ENCODE measurements around the gene TRIM17. TPM values are rescaled to one million over a fixed set of nuclear protein-coding genes. Genes with fewer than 3 reads are reported as not detected.

Gene TRIM17
- polyA plus RNA-seq, 1 donor from 2014 or later: 0.14 TPM

- Histone ChIP-seq H2AFZ (ENCODE audit: low read depth, low read length) (no peak overlapping the region), H3K9ac (ENCODE audit: low read length) (no peak overlapping the region)
These were observed 20.8 kb upstream of the TRIM17 start for GRCh38 chr1:228437424-228437962.

GRCh38 chr1:228434689-228435088 lies 18.0 kb upstream of the TRIM17 start:
- H2AFZ ChIP-seq (ENCODE audit: low read depth, low read length): no peak overlapping the region
- TF ChIP-seq SMC3 (conservative IDR thresholded peaks at IDR 0.05; ENCODE audit: poor library complexity): no peak
- no peak for TF ChIP-seq EP300 (conservative IDR thresholded peaks at IDR 0.05; ENCODE audit: poor library complexity, severe bottlenecking)
- TF ChIP-seq RAD21 (conservative IDR thresholded peaks at IDR 0.05): no peak
- no peak for TF ChIP-seq EZH2 (IDR thresholded peaks at IDR 0.05; ENCODE audit: borderline replicate concordance, insufficient read depth, low read length, poor library complexity, severe bottlenecking)
- TF ChIP-seq TAF1 (IDR thresholded peaks at IDR 0.05; ENCODE audit: low read depth): no peak
- TF ChIP-seq, protein P1, sequence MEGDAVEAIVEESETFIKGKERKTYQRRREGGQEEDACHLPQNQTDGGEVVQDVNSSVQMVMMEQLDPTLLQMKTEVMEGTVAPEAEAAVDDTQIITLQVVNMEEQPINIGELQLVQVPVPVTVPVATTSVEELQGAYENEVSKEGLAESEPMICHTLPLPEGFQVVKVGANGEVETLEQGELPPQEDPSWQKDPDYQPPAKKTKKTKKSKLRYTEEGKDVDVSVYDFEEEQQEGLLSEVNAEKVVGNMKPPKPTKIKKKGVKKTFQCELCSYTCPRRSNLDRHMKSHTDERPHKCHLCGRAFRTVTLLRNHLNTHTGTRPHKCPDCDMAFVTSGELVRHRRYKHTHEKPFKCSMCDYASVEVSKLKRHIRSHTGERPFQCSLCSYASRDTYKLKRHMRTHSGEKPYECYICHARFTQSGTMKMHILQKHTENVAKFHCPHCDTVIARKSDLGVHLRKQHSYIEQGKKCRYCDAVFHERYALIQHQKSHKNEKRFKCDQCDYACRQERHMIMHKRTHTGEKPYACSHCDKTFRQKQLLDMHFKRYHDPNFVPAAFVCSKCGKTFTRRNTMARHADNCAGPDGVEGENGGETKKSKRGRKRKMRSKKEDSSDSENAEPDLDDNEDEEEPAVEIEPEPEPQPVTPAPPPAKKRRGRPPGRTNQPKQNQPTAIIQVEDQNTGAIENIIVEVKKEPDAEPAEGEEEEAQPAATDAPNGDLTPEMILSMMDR (IDR thresholded peaks at IDR 0.05; ENCODE audit: poor library complexity, severe bottlenecking): no peak
- no peak for TF ChIP-seq MXI1 (conservative IDR thresholded peaks at IDR 0.05; ENCODE audit: poor library complexity, severe bottlenecking)

More at GRCh38 chr1:228437424-228437962, 20.8 kb upstream of the TRIM17 start:
- Histone ChIP-seq H3K79me2 (replicated peaks; ENCODE audit: insufficient read depth, low read length) (no peaks in the 10 kb centered on the region), H3K27ac (ENCODE audit: low read length) (no peak overlapping the region), H3K4me2 (ENCODE audit: low read length) (no peak overlapping the region), H4K20me1 (ENCODE audit: insufficient read depth) (no peaks in the 10 kb centered on the region), H3K9me3 (ENCODE audit: low read length) (no peaks in the 10 kb centered on the region), H3K4me3 (ENCODE audit: low read length) (no peak overlapping the region), H3K9me2 (ENCODE audit: insufficient read depth, low read length) (no peaks in the 10 kb centered on the region), H3F3A (ENCODE audit: insufficient read depth, low read length, poor library complexity, severe bottlenecking) (no peaks in the 10 kb centered on the region), H3K36me3 (ENCODE audit: insufficient read depth, low read length) (no peaks in the 10 kb centered on the region), H3K27me3 (ENCODE audit: insufficient read depth, low read depth, low read length) (no peaks in the 10 kb centered on the region)
- TF ChIP-seq, protein P1 (IDR thresholded peaks at IDR 0.05; ENCODE audit: poor library complexity, severe bottlenecking): no peak
- TF ChIP-seq SMC3 (conservative IDR thresholded peaks at IDR 0.05; ENCODE audit: poor library complexity): no peak
- no peak for TF ChIP-seq EZH2 (IDR thresholded peaks at IDR 0.05; ENCODE audit: borderline replicate concordance, insufficient read depth, low read length, poor library complexity, severe bottlenecking)
- no peak for TF ChIP-seq EP300 (conservative IDR thresholded peaks at IDR 0.05; ENCODE audit: poor library complexity, severe bottlenecking)
- TF ChIP-seq REST (IDR thresholded peaks at IDR 0.05; ENCODE audit: borderline replicate concordance): no peak
- no peak for TF ChIP-seq MXI1 (conservative IDR thresholded peaks at IDR 0.05; ENCODE audit: poor library complexity, severe bottlenecking)
- no peak for TF ChIP-seq RAD21 (conservative IDR thresholded peaks at IDR 0.05)
- no peak for TF ChIP-seq POLR2AphosphoS5 (IDR thresholded peaks at IDR 0.05)
- no peak for TF ChIP-seq TAF1 (IDR thresholded peaks at IDR 0.05; ENCODE audit: low read depth)

More at GRCh38 chr1:228434689-228435088, 18.0 kb upstream of the TRIM17 start:
- Histone ChIP-seq H3F3A (ENCODE audit: insufficient read depth, low read length, poor library complexity, severe bottlenecking) (no peaks in the 10 kb centered on the region), H3K36me3 (ENCODE audit: insufficient read depth, low read length) (no peaks in the 10 kb centered on the region), H3K9me2 (ENCODE audit: insufficient read depth, low read length) (no peaks in the 10 kb centered on the region), H3K79me2 (replicated peaks; ENCODE audit: insufficient read depth, low read length) (no peaks in the 10 kb centered on the region), H3K27me3 (ENCODE audit: insufficient read depth, low read depth, low read length) (no peaks in the 10 kb centered on the region), H3K9me3 (ENCODE audit: low read length) (no peaks in the 10 kb centered on the region), H3K4me2 (ENCODE audit: low read length) (no peak overlapping the region), H3K9ac (ENCODE audit: low read length) (no peak overlapping the region), H3K4me3 (ENCODE audit: low read length) (no peak overlapping the region), H3K27ac (ENCODE audit: low read length) (no peak overlapping the region), H4K20me1 (ENCODE audit: insufficient read depth) (no peaks in the 10 kb centered on the region)
